Activated T-helper 2 cell treated with anti-CD3 and anti-CD28 coated beads, Interferon-gamma antibody, Interleukin-2, Interleukin-4, amounts not matched to agents 10 μg/mL and 5 μg/mL and 100 μg/mL, durations not matched to agents 14 hours and 24 hours and 36 hours (primary cell): ENCODE data around the gene DNAAF8. TPM values are rescaled to one million over a fixed set of nuclear protein-coding genes. Genes with fewer than 3 reads are reported as not detected.

Experiments used
- DNase-seq: peaks from one replicate; pipeline ENCODE4 v3.0.0; 2021; ENCODE audit warnings: low spot score
- H3K27ac Mint-ChIP-seq: one replicate; pipeline ENCODE4 v1.8.0; 2021; ENCODE audit warnings: mixed read lengths
- H3K27me3 Mint-ChIP-seq: one replicate; pipeline ENCODE4 v1.8.0; 2021; ENCODE audit warnings: low read depth, mixed read lengths
- H3K36me3 Mint-ChIP-seq: one replicate; pipeline ENCODE4 v1.8.0; 2021; ENCODE audit warnings: low read depth, mixed read lengths
- H3K4me1 Mint-ChIP-seq: one replicate; pipeline ENCODE4 v1.8.0; 2021; ENCODE audit warnings: low read depth, mixed read lengths
- H3K4me3 Mint-ChIP-seq: one replicate; pipeline ENCODE4 v1.8.0; 2021; ENCODE audit warnings: low read depth, mild to moderate bottlenecking, moderate library complexity, mixed read lengths
- H3K9me3 Mint-ChIP-seq: one replicate; pipeline ENCODE4 v1.8.0; 2021; ENCODE audit warnings: mixed read lengths
- intact Hi-C: fragments of 100-400 bp; cut with micrococcal nuclease; formaldehyde crosslinking; loops from one replicate; pipeline ENCODE4 v1.15.1; 2023
- total RNA-seq: library from RNA; stranded (reverse); gene quantifications from 2 replicates; pipeline ENCODE4 v1.2.3, GENCODE V29; 2022

Gene DNAAF8
- total RNA-seq, 1 donor from 2014 or later: 0.11 TPM

GRCh38 chr16:4714996-4715395 lies 19.3 kb upstream of the DNAAF8 start:
- DNase-seq: no peak
- Mint-ChIP-seq H3K27me3 (no peaks in the 10 kb centered on the region), H3K4me1 (no peaks in the 10 kb centered on the region), H3K9me3 (no peaks in the 10 kb centered on the region), H3K4me3 (no peak overlapping the region), H3K36me3 (peaks cover 7% of the 10 kb centered on the region), H3K27ac (no peak overlapping the region)
- intact Hi-C loops: no loop called here

- intact Hi-C loops: no loop called here
- Mint-ChIP-seq H3K36me3 (peaks cover 7% of the 10 kb centered on the region), H3K27ac (no peak overlapping the region), H3K4me3 (no peak overlapping the region), H3K27me3 (no peaks in the 10 kb centered on the region), H3K9me3 (no peaks in the 10 kb centered on the region), H3K4me1 (no peaks in the 10 kb centered on the region)
- no peak for DNase-seq
Measured at GRCh38 chr16:4718466-4718865, 15.9 kb upstream of the DNAAF8 start.

- Mint-ChIP-seq H3K36me3 (peaks cover 7% of the 10 kb centered on the region), H3K9me3 (no peaks in the 10 kb centered on the region), H3K27me3 (no peaks in the 10 kb centered on the region), H3K27ac (no peak overlapping the region), H3K4me3 (no peak overlapping the region), H3K4me1 (no peaks in the 10 kb centered on the region)
- no peak for DNase-seq
- intact Hi-C loops: no loop called here
Measured at GRCh38 chr16:4723071-4723767, 11.1 kb upstream of the DNAAF8 start.

GRCh38 chr16:4724661-4725270 lies 9.6 kb upstream of the DNAAF8 start:
- intact Hi-C loops: no loop called here
- H3K4me3 Mint-ChIP-seq: no peak overlapping the region
- H3K27ac Mint-ChIP-seq: no peak overlapping the region
- no peaks in the 10 kb centered on the region for H3K27me3 Mint-ChIP-seq
- no peaks in the 10 kb centered on the region for H3K9me3 Mint-ChIP-seq
- no peaks in the 10 kb centered on the region for H3K4me1 Mint-ChIP-seq
- DNase-seq: no peak
- peaks cover 7% of the 10 kb centered on the region for H3K36me3 Mint-ChIP-seq

- Mint-ChIP-seq H3K4me3 (no peak overlapping the region), H3K27me3 (no peaks in the 10 kb centered on the region), H3K9me3 (no peaks in the 10 kb centered on the region), H3K27ac (no peak overlapping the region), H3K4me1 (no peaks in the 10 kb centered on the region), H3K36me3 (peaks cover 11% of the 10 kb centered on the region)
- intact Hi-C loops: no loop called here
- DNase-seq: no peak
Measured at GRCh38 chr16:4726616-4727015, 7.7 kb upstream of the DNAAF8 start.

- Mint-ChIP-seq H3K27ac (no peak overlapping the region), H3K36me3 (peaks cover 4% of the 10 kb centered on the region), H3K4me3 (no peak overlapping the region), H3K27me3 (no peaks in the 10 kb centered on the region), H3K9me3 (no peaks in the 10 kb centered on the region), H3K4me1 (peaks cover 7% of the 10 kb centered on the region)
- DNase-seq: no peak
- intact Hi-C loops: no loop called here
Measured at GRCh38 chr16:4728676-4729075, 5.7 kb upstream of the DNAAF8 start.

GRCh38 chr16:4729876-4730275 lies 4.5 kb upstream of the DNAAF8 start:
- Mint-ChIP-seq H3K36me3 (peaks cover 4% of the 10 kb centered on the region), H3K27ac (no peak overlapping the region), H3K9me3 (no peaks in the 10 kb centered on the region), H3K27me3 (no peaks in the 10 kb centered on the region), H3K4me3 (no peak overlapping the region), H3K4me1 (peaks cover 7% of the 10 kb centered on the region)
- DNase-seq: no peak
- intact Hi-C loops: loop anchor here (10.0 kb wide), 1 partner anchor 225 kb away; the partner anchor contains the start of gene SEC14L5

- H3K27ac Mint-ChIP-seq: peak overlapping the region; percentile 47
- intact Hi-C loops: loop anchor here (10.0 kb wide), 1 partner anchor 222 kb away; the partner anchor contains the start of gene SEC14L5
- H3K4me3 Mint-ChIP-seq: peak overlapping the region; percentile 85
- H3K27me3 Mint-ChIP-seq: no peaks in the 10 kb centered on the region
- H3K9me3 Mint-ChIP-seq: no peaks in the 10 kb centered on the region
- DNase-seq: no peak
- peaks cover 4% of the 10 kb centered on the region for H3K36me3 Mint-ChIP-seq
- H3K4me1 Mint-ChIP-seq: peaks cover 12% of the 10 kb centered on the region
Measured at GRCh38 chr16:4733211-4733742, 1.1 kb upstream of the DNAAF8 start.

- Mint-ChIP-seq H3K4me3 (peak overlapping the region; percentile 85), H3K9me3 (no peaks in the 10 kb centered on the region), H3K27ac (peak overlapping the region; percentile 47), H3K4me1 (peaks cover 12% of the 10 kb centered on the region), H3K27me3 (no peaks in the 10 kb centered on the region), H3K36me3 (peaks cover 4% of the 10 kb centered on the region)
- DNase-seq: no peak
- intact Hi-C loops: loop anchor here (1.0 to 10.0 kb wide), 4 partner anchors 34 to 221 kb away; partner anchors contain the start of genes GLYR1, ROGDI, SEC14L5 and UBN1
Measured at GRCh38 chr16:4733747-4734062, 632 bp upstream of the DNAAF8 start.

GRCh38 chr16:4734730-4735535 lies 596 bp downstream of the DNAAF8 start:
- H3K4me1 Mint-ChIP-seq: peaks cover 12% of the 10 kb centered on the region
- H3K36me3 Mint-ChIP-seq: peaks cover 4% of the 10 kb centered on the region
- DNase-seq: peak; percentile 89
- no peaks in the 10 kb centered on the region for H3K9me3 Mint-ChIP-seq
- H3K4me3 Mint-ChIP-seq: peak overlapping the region; percentile 85
- intact Hi-C loops: loop anchor here (1.0 to 10.0 kb wide), 4 partner anchors 32 to 220 kb away; partner anchors contain the start of genes GLYR1, ROGDI, SEC14L5 and UBN1
- H3K27ac Mint-ChIP-seq: peak overlapping the region; percentile 69
- no peaks in the 10 kb centered on the region for H3K27me3 Mint-ChIP-seq

- intact Hi-C loops: loop anchor here (10.0 kb wide), 1 partner anchor 218 kb away; the partner anchor contains the start of gene SEC14L5
- Mint-ChIP-seq H3K9me3 (no peaks in the 10 kb centered on the region), H3K27ac (no peak overlapping the region), H3K4me3 (no peak overlapping the region), H3K27me3 (no peaks in the 10 kb centered on the region), H3K36me3 (no peaks in the 10 kb centered on the region), H3K4me1 (peaks cover 12% of the 10 kb centered on the region)
- no peak for DNase-seq
Measured at GRCh38 chr16:4736546-4736945, 2.2 kb downstream of the DNAAF8 start.

- no peak overlapping the region for H3K27ac Mint-ChIP-seq
- no peak for DNase-seq
- H3K27me3 Mint-ChIP-seq: no peaks in the 10 kb centered on the region
- H3K36me3 Mint-ChIP-seq: no peaks in the 10 kb centered on the region
- no peaks in the 10 kb centered on the region for H3K9me3 Mint-ChIP-seq
- peaks cover 12% of the 10 kb centered on the region for H3K4me1 Mint-ChIP-seq
- intact Hi-C loops: loop anchor here (10.0 kb wide), 1 partner anchor 217 kb away; the partner anchor contains the start of gene SEC14L5
- no peak overlapping the region for H3K4me3 Mint-ChIP-seq
Measured at GRCh38 chr16:4737545-4737944, 3.2 kb downstream of the DNAAF8 start.
